K562 (cell line): Measurements from ENCODE around the gene CTSW. TPM values are rescaled to one million over a fixed set of nuclear protein-coding genes. Genes with fewer than 3 reads are reported as not detected.

Source experiments
- ATAC-seq: fragments of 200-7000 bp; cut with Tn5 transposase; 3 replicates; pipeline ENCODE4 v1.9.1; 2020; ENCODE audit warnings: moderate library complexity
- BruUV-seq: library from RNA; stranded (reverse); fragments of 400-500 nt; replicated peaks from 2 replicates; lab custom pipeline; 2021; lab: Mats Ljungman, UMichigan
- CTCF ChIA-PET: fragments of 300-600 bp; formaldehyde crosslinking; extraction: SDS; loops from one replicate; lab custom pipeline; 2021; ENCODE audit warnings: low intra/inter-chr PET ratio; lab: Yijun Ruan, JAX
- POLR2A ChIA-PET: fragments of 300-600, 350-650 bp; sonication (Branson Sonifier 250); formaldehyde crosslinking; extraction: SDS; loops from one replicate; lab custom pipeline; 2021; ENCODE audit warnings: antibody characterized with exemption, inconsistent platforms; lab: Yijun Ruan, JAX
- DNase-seq, 4 experiments: peaks; one replicate each; pipeline versions ENCODE4 v3.0.0 to v3.0.0-alpha.2; 2011 to 2018; ENCODE audit warnings: low spot score in 3 of 4, mixed read lengths in 3 of 4; ENCODE audit errors: extremely low read depth in 1 of 4
- FAIRE-seq: peaks from 2 replicates; lab custom pipeline; 2011; peaks lifted over from hg19 to GRCh38; lab: Jason Lieb, UNC
- H2AFZ ChIP-seq: 2 replicates; pipeline ENCODE4 v1.6.0; 2011; ENCODE audit warnings: low read depth, low read length, control low read depth, inconsistent platforms
- H3K27ac ChIP-seq: fragments of 200-600 bp; 3 replicates; pipeline ENCODE4 v1.8.0; 2011; ENCODE audit warnings: low read depth, mild to moderate bottlenecking, control low read depth, inconsistent platforms, low read length, moderate library complexity, mixed read lengths; ENCODE audit errors: extremely low read depth
- H3K27me3 ChIP-seq, 2 experiments: fragments of 300-600 bp in 1 of 2; 2 replicates in 1 of 2; 3 replicates in 1 of 2; pipeline versions ENCODE4 v1.6.0 to v1.8.0; 2011; ENCODE audit warnings: inconsistent platforms in 2 of 2, low read length in 2 of 2, mild to moderate bottlenecking in 1 of 2, mixed read lengths in 1 of 2, moderate library complexity in 1 of 2; ENCODE audit not compliant: control insufficient read depth in 2 of 2, insufficient read depth in 2 of 2
- H3K36me3 ChIP-seq: fragments of 300-600 bp; 3 replicates; pipeline ENCODE4 v1.8.0; 2011; ENCODE audit warnings: mild to moderate bottlenecking, low read length, inconsistent platforms; ENCODE audit not compliant: control insufficient read depth, insufficient read depth
- H3K4me1 ChIP-seq, 2 experiments: fragments of 200-600 bp in 1 of 2; replicated peaks in 1 of 2; 2 replicates in 1 of 2; 3 replicates in 1 of 2; pipeline versions ENCODE4 v1.5.1 to v1.8.0; 2011; ENCODE audit warnings: inconsistent platforms in 2 of 2, low read length in 2 of 2, mild to moderate bottlenecking in 1 of 2, mixed read lengths in 1 of 2, moderate library complexity in 1 of 2; ENCODE audit not compliant: control insufficient read depth in 2 of 2, insufficient read depth in 2 of 2
- H3K4me2 ChIP-seq: 2 replicates; pipeline ENCODE4 v1.6.1; 2011; ENCODE audit warnings: low read length, control low read depth, inconsistent platforms, mixed read lengths; ENCODE audit not compliant: insufficient read depth
- H3K4me3 ChIP-seq: fragments of 200-600 bp; sonication (generic), shearing (Covaris generic); 2 replicates; pipeline ENCODE4 v1.5.1; 2016; ENCODE audit warnings: control low read depth, inconsistent platforms
- H3K79me2 ChIP-seq: fragments of 200-600 bp; 3 replicates; pipeline ENCODE4 v1.8.0; 2011; ENCODE audit warnings: low read length, inconsistent platforms; ENCODE audit not compliant: control insufficient read depth, insufficient read depth
- H3K9ac ChIP-seq, 2 experiments: 2 replicates each; pipeline versions ENCODE4 v1.6.0 to v1.6.1; 2011; ENCODE audit warnings: low read depth in 2 of 2, low read length in 2 of 2, control low read depth in 1 of 2, inconsistent platforms in 1 of 2, mild to moderate bottlenecking in 1 of 2, mixed read lengths in 1 of 2; ENCODE audit not compliant: insufficient read depth in 1 of 2
- H3K9me1 ChIP-seq: one replicate; pipeline ENCODE4 v1.6.0; 2011; ENCODE audit warnings: inconsistent platforms, mild to moderate bottlenecking, low read length, moderate library complexity; ENCODE audit not compliant: control insufficient read depth, insufficient read depth
- H3K9me3 ChIP-seq: replicated peaks from 2 replicates; pipeline ENCODE4 v1.5.1; 2011; ENCODE audit warnings: low read depth, low read length, inconsistent platforms; ENCODE audit not compliant: control insufficient read depth, insufficient read depth
- H4K20me1 ChIP-seq: replicated peaks from 2 replicates; pipeline ENCODE4 v1.6.1; 2011; ENCODE audit warnings: low read length, inconsistent platforms, mixed read lengths; ENCODE audit not compliant: control insufficient read depth, insufficient read depth
- ARNT ChIP-seq, 2 experiments: fragments of 450-650 bp; IDR thresholded peaks; 2 replicates each; pipeline ENCODE4 v1.6.1; 2016; ENCODE audit warnings: mild to moderate bottlenecking in 1 of 2
- DNMT1 ChIP-seq: fragments of 450-650 bp; IDR thresholded peaks from 2 replicates; pipeline ENCODE4 v1.6.1; 2016; ENCODE audit warnings: antibody characterized with exemption, mild to moderate bottlenecking
- GATAD2B ChIP-seq: fragments of 450-650 bp; IDR thresholded peaks from 2 replicates; pipeline ENCODE4 v1.6.1; 2017; ENCODE audit warnings: mild to moderate bottlenecking, borderline replicate concordance
- MAZ ChIP-seq, 2 experiments: fragments of 450-650 bp in 1 of 2; sonication (generic) in 1 of 2; formaldehyde crosslinking; IDR thresholded peaks in 1 of 2; conservative IDR thresholded peaks in 1 of 2; 2 replicates each; pipeline versions ENCODE4 v1.4.0 to v1.5.0; 2020; ENCODE audit warnings: mild to moderate bottlenecking in 1 of 2, missing genetic modification reagents in 1 of 2
- NCOA4 ChIP-seq: fragments of 450-650 bp; IDR thresholded peaks from 2 replicates; pipeline ENCODE4 v1.6.1; 2018; ENCODE audit warnings: mild to moderate bottlenecking; ENCODE audit not compliant: partially characterized antibody
- RB1 ChIP-seq: fragments of 450-650 bp; IDR thresholded peaks from 2 replicates; pipeline ENCODE4 v1.6.1; 2017; ENCODE audit warnings: low read depth, mild to moderate bottlenecking
- STAG1 ChIP-seq: sonication (generic); formaldehyde crosslinking; IDR thresholded peaks from 2 replicates; pipeline ENCODE4 v1.5.0; 2020; ENCODE audit warnings: missing genetic modification reagents, borderline replicate concordance
- ZNF586 ChIP-seq: fragments of 450-650 bp; formaldehyde crosslinking; conservative IDR thresholded peaks from 2 replicates; pipeline ENCODE4 v1.4.0; 2020; ENCODE audit warnings: mild to moderate bottlenecking, moderate library complexity
- ZNF695 ChIP-seq: fragments of 450-650 bp; formaldehyde crosslinking; IDR thresholded peaks from 2 replicates; pipeline ENCODE4 v1.4.0; 2020; ENCODE audit warnings: mild to moderate bottlenecking, moderate library complexity
- WGBS: fragments of 100-300 bp; shearing (Covaris generic); methylation state at CpG from one replicate; pipeline ENCODE4 v1.1.6; 2016; ENCODE audit warnings: low coverage, mixed read lengths; ENCODE audit not compliant: insufficient coverage; ENCODE audit errors: missing lambda C conversion rate; 5-methylcytosine and 5-hydroxymethylcytosine counted together
- in situ Hi-C: fragments of 300-500 bp; cut with MboI; formaldehyde crosslinking; loops from 4 replicates; pipeline ENCODE4 v1.15.0; 2018; ENCODE audit warnings: inconsistent platforms, mixed read lengths
- intact Hi-C: fragments of 100-400 bp; cut with micrococcal nuclease; formaldehyde crosslinking; loops from 2 replicates; pipeline ENCODE4 v1.14.2; 2022
- polyA plus RNA-seq, 8 experiments: library from polyadenylated mRNA; depleted of rRNA in 4 of 8; stranded (reverse) in 5 of 8; unstranded in 3 of 8; fragments of >200 nt; fragmentation: Nextera tagmentation in 2 of 8; fragmentation: Illumina TruSeq in 1 of 8; extraction: Ambion mirVana in 2 of 8; extraction: Trizol in 1 of 8; gene quantifications; 2 replicates each; pipeline versions ENCODE4 v1.2.1 to v1.2.3, GENCODE V29; 2011 to 2014; ENCODE audit warnings: inconsistent platforms in 1 of 8, missing spikeins in 1 of 8
- total RNA-seq, 7 experiments: library from RNA; depleted of rRNA in 6 of 7; stranded (reverse); fragments of >200 nt in 6 of 7; fragmentation: Illumina TruSeq in 2 of 7; extraction: Trizol in 2 of 7; gene quantifications; 2 replicates each; pipeline versions ENCODE4 v1.2.1 to v1.2.3, GENCODE V29; 2011 to 2021; ENCODE audit warnings: low replicate concordance in 1 of 7
- TF ChIP-seq, protein P1 (sequence below): fragments of 450-650 bp; formaldehyde crosslinking; IDR thresholded peaks from 2 replicates; pipeline ENCODE4 v1.4.0; 2020; ENCODE audit warnings: mild to moderate bottlenecking, moderate library complexity
- TF ChIP-seq, protein P2 (sequence below): fragments of 450-650 bp; formaldehyde crosslinking; IDR thresholded peaks from 2 replicates; pipeline ENCODE4 v1.4.0; 2022; ENCODE audit warnings: missing genetic modification characterization
- TF ChIP-seq, protein P3 (sequence below): fragments of 250-450 bp; sonication (Bioruptor Pico); IDR thresholded peaks from 2 replicates; pipeline ENCODE4 v1.8.0; 2022; ENCODE audit warnings: inconsistent platforms, mild to moderate bottlenecking, moderate library complexity, borderline replicate concordance
- TF ChIP-seq, protein P4 (sequence below): fragments of 250-450 bp; sonication (Bioruptor Pico); IDR thresholded peaks from 2 replicates; pipeline ENCODE4 v1.8.0; 2022; ENCODE audit warnings: moderate library complexity, mild to moderate bottlenecking, inconsistent platforms

CTSW gene
- total and polyA plus RNA-seq, 9 of the 15 experiments (the other 6 are each of a cell fraction or from before 2014, with no cell fraction given), result 0.04 TPM; not detected in 8

DNA sequence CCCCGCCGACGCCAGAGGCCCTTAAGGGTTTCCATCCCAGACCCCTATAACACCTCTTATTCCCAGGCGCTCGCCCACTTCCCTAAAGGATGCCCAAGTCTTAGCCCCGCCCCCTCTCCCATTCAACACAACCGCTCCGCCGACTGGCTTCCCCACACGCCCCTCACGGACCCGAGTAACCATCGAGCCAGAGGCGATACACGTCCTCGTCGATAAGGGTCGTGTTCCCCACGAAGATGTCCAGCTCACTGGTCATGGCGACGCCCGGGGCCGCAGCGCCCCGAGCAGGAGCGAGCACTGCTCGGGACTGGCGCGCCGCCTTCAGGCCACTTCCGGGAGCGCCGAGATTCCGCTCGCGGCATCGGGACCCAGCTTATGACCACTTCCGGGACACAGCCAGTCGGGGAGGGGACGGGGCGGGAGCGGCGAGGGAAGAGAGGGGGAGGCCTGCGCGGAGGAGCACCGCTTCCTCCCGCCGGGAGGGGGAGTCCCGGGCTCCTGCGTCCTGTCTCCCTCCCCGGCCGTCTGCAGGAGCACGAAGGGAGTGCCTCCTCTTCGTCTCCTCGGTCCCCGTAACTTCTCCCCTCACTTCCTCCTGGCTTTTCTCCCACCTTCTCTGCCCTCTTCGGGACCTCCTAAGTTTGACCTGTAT is 8.7 kb downstream of the CTSW start, which contains the start of gene FIBP (continued):
- TF ChIP-seq NCOA4 (no peak), MAZ (CRISPR knock-in tag; conservative IDR thresholded peaks at IDR 0.05 in 1 of 2, IDR thresholded peaks at IDR 0.05 in 1 of 2) (peak; percentile 97 to 98), STAG1 (peak; percentile 27; the same call in 1 of the 2 replicates)

DNA sequence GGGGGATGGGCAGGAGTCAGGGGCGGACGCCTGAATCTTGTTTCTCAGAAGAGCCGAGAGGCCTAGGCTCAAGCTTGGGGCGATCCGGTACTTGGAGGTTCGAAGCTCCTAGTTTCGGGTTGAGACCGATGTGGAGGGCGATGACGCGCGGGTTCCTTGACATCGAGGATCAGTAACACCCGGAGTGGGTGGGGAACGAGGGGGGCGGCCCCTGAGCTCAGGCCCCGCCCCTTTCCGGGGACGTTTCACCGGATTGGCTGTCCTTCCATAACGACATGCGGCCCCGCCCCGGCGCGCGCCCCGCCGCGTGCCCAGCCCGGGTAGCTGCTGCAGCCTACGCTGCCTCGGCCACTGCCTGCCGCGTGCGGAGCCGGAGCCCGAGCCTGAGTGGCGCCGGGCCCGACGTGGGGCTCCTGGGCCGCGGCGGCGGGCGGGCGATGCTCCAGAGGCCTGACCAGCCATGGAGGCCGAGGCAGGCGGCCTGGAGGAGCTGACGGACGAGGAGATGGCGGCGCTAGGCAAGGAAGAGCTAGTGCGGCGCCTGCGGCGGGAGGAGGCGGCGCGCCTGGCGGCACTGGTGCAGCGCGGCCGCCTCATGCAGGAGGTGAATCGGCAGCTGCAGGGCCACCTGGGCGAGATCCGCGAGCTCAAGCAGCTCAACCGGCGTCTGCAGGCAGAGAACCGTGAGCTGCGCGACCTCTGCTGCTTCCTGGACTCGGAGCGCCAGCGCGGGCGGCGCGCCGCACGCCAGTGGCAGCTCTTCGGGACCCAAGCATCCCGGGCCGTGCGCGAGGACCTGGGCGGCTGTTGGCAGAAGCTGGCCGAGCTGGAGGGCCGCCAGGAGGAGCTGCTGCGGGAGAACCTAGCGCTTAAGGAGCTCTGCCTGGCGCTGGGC is 10.9 kb downstream of the CTSW start, which contains the start of gene CCDC85B:
TSS of gene CCDC85B (plus strand) at position 350 of the 895 bp plus-strand sequence. CDS start at position 461, 111 bp downstream.
- CTCF ChIA-PET, result interaction anchor here (1.1 to 1.7 kb wide), 2 partner anchors 21 to 100 kb away, joined by 3 to 5 read pairs; no protein-coding TSS in a partner anchor
- FAIRE-seq, result peak; percentile 81
- TF ChIP-seq, protein P1, sequence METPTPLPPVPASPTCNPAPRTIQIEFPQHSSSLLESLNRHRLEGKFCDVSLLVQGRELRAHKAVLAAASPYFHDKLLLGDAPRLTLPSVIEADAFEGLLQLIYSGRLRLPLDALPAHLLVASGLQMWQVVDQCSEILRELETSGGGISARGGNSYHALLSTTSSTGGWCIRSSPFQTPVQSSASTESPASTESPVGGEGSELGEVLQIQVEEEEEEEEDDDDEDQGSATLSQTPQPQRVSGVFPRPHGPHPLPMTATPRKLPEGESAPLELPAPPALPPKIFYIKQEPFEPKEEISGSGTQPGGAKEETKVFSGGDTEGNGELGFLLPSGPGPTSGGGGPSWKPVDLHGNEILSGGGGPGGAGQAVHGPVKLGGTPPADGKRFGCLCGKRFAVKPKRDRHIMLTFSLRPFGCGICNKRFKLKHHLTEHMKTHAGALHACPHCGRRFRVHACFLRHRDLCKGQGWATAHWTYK (CRISPR knock-in tag), result peak; percentile 77; the same call in 1 of the 2 replicates
- TF ChIP-seq DNMT1 (no peak), GATAD2B (peak; percentile 64; the same call in 1 of the 2 replicates), ZNF586 (CRISPR knock-in tag) (peak; percentile 57; the same call in 1 of the 2 replicates), ZNF695 (no peak; the same call in 1 of the 2 replicates), RB1 (peak; percentile 79; the same call in 1 of the 2 replicates), ARNT (IDR thresholded peaks at IDR 0.05) (no peak)
- TF ChIP-seq, protein P2, sequence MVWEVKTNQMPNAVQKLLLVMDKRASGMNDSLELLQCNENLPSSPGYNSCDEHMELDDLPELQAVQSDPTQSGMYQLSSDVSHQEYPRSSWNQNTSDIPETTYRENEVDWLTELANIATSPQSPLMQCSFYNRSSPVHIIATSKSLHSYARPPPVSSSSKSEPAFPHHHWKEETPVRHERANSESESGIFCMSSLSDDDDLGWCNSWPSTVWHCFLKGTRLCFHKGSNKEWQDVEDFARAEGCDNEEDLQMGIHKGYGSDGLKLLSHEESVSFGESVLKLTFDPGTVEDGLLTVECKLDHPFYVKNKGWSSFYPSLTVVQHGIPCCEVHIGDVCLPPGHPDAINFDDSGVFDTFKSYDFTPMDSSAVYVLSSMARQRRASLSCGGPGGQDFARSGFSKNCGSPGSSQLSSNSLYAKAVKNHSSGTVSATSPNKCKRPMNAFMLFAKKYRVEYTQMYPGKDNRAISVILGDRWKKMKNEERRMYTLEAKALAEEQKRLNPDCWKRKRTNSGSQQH (CRISPR knock-in tag), result peak; percentile 64; the same call in 1 of the 2 replicates
- TF ChIP-seq, protein P3, sequence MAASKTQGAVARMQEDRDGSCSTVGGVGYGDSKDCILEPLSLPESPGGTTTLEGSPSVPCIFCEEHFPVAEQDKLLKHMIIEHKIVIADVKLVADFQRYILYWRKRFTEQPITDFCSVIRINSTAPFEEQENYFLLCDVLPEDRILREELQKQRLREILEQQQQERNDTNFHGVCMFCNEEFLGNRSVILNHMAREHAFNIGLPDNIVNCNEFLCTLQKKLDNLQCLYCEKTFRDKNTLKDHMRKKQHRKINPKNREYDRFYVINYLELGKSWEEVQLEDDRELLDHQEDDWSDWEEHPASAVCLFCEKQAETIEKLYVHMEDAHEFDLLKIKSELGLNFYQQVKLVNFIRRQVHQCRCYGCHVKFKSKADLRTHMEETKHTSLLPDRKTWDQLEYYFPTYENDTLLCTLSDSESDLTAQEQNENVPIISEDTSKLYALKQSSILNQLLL (CRISPR knock-in tag), result no peak
- TF ChIP-seq, protein P4, sequence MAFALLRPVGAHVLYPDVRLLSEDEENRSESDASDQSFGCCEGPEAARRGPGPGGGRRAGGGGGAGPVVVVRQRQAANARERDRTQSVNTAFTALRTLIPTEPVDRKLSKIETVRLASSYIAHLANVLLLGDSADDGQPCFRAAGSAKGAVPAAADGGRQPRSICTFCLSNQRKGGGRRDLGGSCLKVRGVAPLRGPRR (CRISPR knock-in tag), result no peak

More for the DNA sequence above, 10.9 kb downstream of the CTSW start, which contains the start of gene CCDC85B:
- Histone ChIP-seq H3K36me3 (peaks cover 50% of the 10 kb centered on the region; the same call in 2 of the 3 replicates), H3K9ac (peak within 1 kb of the TSS; percentile 80 to 98), H3K4me2 (peak within 1 kb of the TSS; percentile 91), H3K4me3 (peak within 1 kb of the TSS; percentile 70), H3K4me1 (peaks cover 40 to 67% of the 10 kb centered on the region in 2 experiments), H3K79me2 (peaks cover 64% of the 10 kb centered on the region), H3K27me3 (no peaks in the 10 kb centered on the region), H4K20me1 (peaks cover 21% of the 10 kb centered on the region), H3K27ac (peak within 1 kb of the TSS; percentile 85), H3K9me3 (no peaks in the 10 kb centered on the region), H2AFZ (peak within 1 kb of the TSS; percentile 78), H3K9me1 (no peaks in the 10 kb centered on the region)
- POLR2A ChIA-PET, result interaction anchor here (0.6 to 14.4 kb wide), 40 partner anchors 9 to 961 kb away, joined by 3 to 147 read pairs (median 4); partner anchors contain the start of genes BANF1, C11orf68, CFL1 and CTSW
- under 1% methylated on average over 86 of the region's 94 CpGs for WGBS
- ATAC-seq, result peak; percentile 71
- intact Hi-C loops, result loop anchor here (1.0 kb wide), 1 partner anchor 99 kb away; no protein-coding TSS in a partner anchor
- in situ Hi-C loops, result no loop called here
- peak; percentile 91 to 98 (median 94) for DNase-seq
- no TSS peak for BruUV-seq
